MM.1S (cell line): ENCODE data around the gene FAM163A.

Source experiments
- DNase-seq: peaks from one replicate; pipeline ENCODE4 v3.0.0-alpha.2; 2015
- H2AFZ ChIP-seq: fragments of 300-600 bp; sonication (generic); 2 replicates; pipeline ENCODE4 v1.6.0; 2016; ENCODE audit warnings: antibody characterized with exemption, low read length
- H3F3A ChIP-seq: fragments of 300-600 bp; sonication (generic); 2 replicates; pipeline ENCODE4 v1.6.1; 2016; ENCODE audit warnings: mild to moderate bottlenecking, antibody characterized with exemption, low read length, moderate library complexity, mixed read lengths; ENCODE audit not compliant: insufficient read depth
- H3K27ac ChIP-seq: fragments of 300-600 bp; sonication (generic); 2 replicates; pipeline ENCODE4 v1.5.1; 2016; ENCODE audit warnings: mild to moderate bottlenecking, low read length
- H3K27me3 ChIP-seq: fragments of 300-600 bp; sonication (generic); replicated peaks from 2 replicates; pipeline ENCODE4 v1.6.0; 2016; ENCODE audit warnings: low read length; ENCODE audit not compliant: insufficient read depth
- H3K36me3 ChIP-seq: fragments of 300-600 bp; sonication (generic); replicated peaks from 2 replicates; pipeline ENCODE4 v1.6.1; 2016; ENCODE audit warnings: mild to moderate bottlenecking, low read length, mixed read lengths; ENCODE audit not compliant: insufficient read depth
- H3K4me1 ChIP-seq: fragments of 300-600 bp; sonication (generic); 2 replicates; pipeline ENCODE4 v1.6.1; 2016; ENCODE audit warnings: low read length, mixed read lengths
- H3K4me2 ChIP-seq: fragments of 300-600 bp; sonication (generic); 2 replicates; pipeline ENCODE4 v1.6.0; 2016; ENCODE audit warnings: low read depth, low read length
- H3K4me3 ChIP-seq: fragments of 300-600 bp; sonication (generic); 2 replicates; pipeline ENCODE4 v1.5.1; 2016; ENCODE audit warnings: low read length, mixed read lengths
- H3K79me2 ChIP-seq: fragments of 300-600 bp; sonication (generic); 2 replicates; pipeline ENCODE4 v1.6.1; 2016; ENCODE audit warnings: mixed run types, low read length, mixed read lengths
- H3K9ac ChIP-seq: fragments of 300-600 bp; sonication (generic); 2 replicates; pipeline ENCODE4 v1.6.1; 2016; ENCODE audit warnings: low read length, mixed read lengths
- H3K9me2 ChIP-seq: fragments of 300-600 bp; sonication (generic); replicated peaks from 2 replicates; pipeline ENCODE4 v1.6.1; 2016; ENCODE audit warnings: mild to moderate bottlenecking, low read length, mixed read lengths; ENCODE audit not compliant: insufficient read depth
- H3K9me3 ChIP-seq: fragments of 300-600 bp; sonication (generic); replicated peaks from 2 replicates; pipeline ENCODE4 v1.6.1; 2016; ENCODE audit warnings: mild to moderate bottlenecking, low read length, mixed read lengths; ENCODE audit not compliant: insufficient read depth
- H4K20me1 ChIP-seq: fragments of 300-600 bp; sonication (generic); 2 replicates; pipeline ENCODE4 v1.6.1; 2016; ENCODE audit warnings: mild to moderate bottlenecking, low read length, moderate library complexity, mixed read lengths; ENCODE audit not compliant: insufficient read depth
- EZH2 ChIP-seq: fragments of 300-600 bp; sonication (generic); optimal IDR thresholded peaks from 2 replicates; pipeline ENCODE3; 2017; ENCODE audit warnings: low read depth, mild to moderate bottlenecking, antibody characterized with exemption, low read length, mixed read lengths
- EZH2phosphoT487 ChIP-seq: fragments of 300-600 bp; sonication (generic); IDR thresholded peaks from 2 replicates; pipeline ENCODE4 v1.6.1; 2018; ENCODE audit warnings: antibody characterized with exemption, low read length
- TF ChIP-seq, protein P1 (sequence below): fragments of 300-600 bp; sonication (generic); IDR thresholded peaks from 2 replicates; pipeline ENCODE4 v1.5.1; 2016; ENCODE audit warnings: antibody characterized with exemption, low read length, mixed read lengths

The FAM163A gene

DNA sequence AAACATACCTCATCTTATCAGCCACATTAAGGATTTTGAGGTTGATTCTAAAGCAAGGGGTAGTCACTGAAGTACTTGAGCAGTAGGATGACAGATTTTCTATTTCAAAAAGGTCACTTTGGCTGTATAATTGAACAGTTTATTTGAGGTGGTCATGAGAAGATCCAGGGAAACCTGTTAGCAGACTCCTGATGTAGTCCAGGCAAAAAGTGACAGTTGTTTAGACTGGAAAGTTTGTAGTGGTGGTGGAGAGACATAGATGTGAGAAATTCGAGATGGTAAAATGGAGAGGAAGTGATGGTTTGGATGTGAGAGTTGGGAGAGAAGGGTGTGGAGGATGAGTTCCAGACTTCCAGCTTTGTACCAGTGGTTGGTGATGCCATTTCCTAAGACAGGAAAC lies 7.5 kb downstream of the FAM163A start:
- Histone ChIP-seq H3K79me2 (no peaks in the 10 kb centered on the region), H4K20me1 (no peaks in the 10 kb centered on the region), H3K27me3 (no peaks in the 10 kb centered on the region), H3K9ac (no peak overlapping the region), H3F3A (no peaks in the 10 kb centered on the region), H2AFZ (no peak overlapping the region), H3K4me2 (no peak overlapping the region), H3K9me3 (no peaks in the 10 kb centered on the region), H3K27ac (no peak overlapping the region), H3K4me3 (no peak overlapping the region), H3K4me1 (no peaks in the 10 kb centered on the region), H3K36me3 (no peaks in the 10 kb centered on the region), H3K9me2 (no peaks in the 10 kb centered on the region)
- TF ChIP-seq EZH2phosphoT487 (no peak), EZH2 (no peak)
- TF ChIP-seq, protein P1, sequence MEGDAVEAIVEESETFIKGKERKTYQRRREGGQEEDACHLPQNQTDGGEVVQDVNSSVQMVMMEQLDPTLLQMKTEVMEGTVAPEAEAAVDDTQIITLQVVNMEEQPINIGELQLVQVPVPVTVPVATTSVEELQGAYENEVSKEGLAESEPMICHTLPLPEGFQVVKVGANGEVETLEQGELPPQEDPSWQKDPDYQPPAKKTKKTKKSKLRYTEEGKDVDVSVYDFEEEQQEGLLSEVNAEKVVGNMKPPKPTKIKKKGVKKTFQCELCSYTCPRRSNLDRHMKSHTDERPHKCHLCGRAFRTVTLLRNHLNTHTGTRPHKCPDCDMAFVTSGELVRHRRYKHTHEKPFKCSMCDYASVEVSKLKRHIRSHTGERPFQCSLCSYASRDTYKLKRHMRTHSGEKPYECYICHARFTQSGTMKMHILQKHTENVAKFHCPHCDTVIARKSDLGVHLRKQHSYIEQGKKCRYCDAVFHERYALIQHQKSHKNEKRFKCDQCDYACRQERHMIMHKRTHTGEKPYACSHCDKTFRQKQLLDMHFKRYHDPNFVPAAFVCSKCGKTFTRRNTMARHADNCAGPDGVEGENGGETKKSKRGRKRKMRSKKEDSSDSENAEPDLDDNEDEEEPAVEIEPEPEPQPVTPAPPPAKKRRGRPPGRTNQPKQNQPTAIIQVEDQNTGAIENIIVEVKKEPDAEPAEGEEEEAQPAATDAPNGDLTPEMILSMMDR, result no peak
- DNase-seq, result no peak

DNA sequence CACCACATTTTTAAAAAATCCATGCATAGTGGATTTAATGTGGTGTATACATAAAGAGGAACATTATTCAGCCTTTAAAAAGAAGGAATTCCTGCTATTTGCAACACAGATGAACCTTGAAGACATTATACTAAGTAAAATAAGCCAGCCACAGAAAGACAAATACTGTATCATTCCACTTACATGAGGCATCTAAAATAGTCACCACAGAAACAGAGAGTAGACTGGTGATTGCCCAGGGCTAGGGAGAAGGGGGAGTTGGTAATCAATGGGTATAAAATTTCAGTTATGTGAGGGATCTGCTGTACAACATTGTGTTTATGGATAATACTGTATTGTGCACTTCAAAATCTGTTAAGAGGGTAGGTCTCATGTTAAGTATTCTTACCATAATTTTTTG lies 10.0 kb downstream of the FAM163A start:
- H3K27me3 ChIP-seq, result no peaks in the 10 kb centered on the region

DNA sequence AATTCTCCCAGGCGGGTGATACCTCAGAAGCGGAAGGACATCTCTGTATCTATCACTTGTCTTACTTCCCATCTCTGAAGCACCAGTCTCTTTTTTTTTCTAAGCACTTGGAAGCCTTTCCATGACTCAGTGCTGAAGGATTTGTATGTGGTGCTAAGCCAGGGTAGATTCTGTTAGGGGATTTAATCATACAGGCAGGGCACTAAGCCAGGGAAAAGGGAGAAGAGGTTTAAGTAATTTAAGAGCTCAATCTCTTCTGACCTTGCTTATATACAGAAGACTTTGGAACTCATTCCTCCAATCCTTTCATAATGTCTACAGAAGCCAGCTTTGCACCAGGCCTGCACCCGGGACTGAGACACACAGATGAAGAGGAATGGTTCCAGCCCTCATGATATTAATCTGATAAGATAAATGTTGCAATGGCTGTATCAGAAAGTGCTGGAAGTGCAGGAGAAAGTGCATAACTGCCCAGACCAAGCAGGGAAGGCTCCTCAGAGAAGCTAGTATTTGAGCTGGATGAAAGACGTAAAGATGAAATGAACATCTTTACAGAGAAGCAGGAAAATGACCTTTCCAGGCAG lies 11.0 kb downstream of the FAM163A start:
- Histone ChIP-seq H2AFZ (no peak overlapping the region), H3K4me2 (no peak overlapping the region), H3K36me3 (no peaks in the 10 kb centered on the region), H3K9ac (no peak overlapping the region), H3K27me3 (no peaks in the 10 kb centered on the region), H4K20me1 (no peaks in the 10 kb centered on the region), H3K9me3 (no peaks in the 10 kb centered on the region), H3K4me3 (no peak overlapping the region), H3K79me2 (no peaks in the 10 kb centered on the region), H3K27ac (no peak overlapping the region), H3K4me1 (no peaks in the 10 kb centered on the region), H3K9me2 (no peaks in the 10 kb centered on the region), H3F3A (no peaks in the 10 kb centered on the region)
- no peak for TF ChIP-seq EZH2phosphoT487
- TF ChIP-seq EZH2, result no peak
- TF ChIP-seq, protein P1, result no peak
- no peak for DNase-seq

More for the DNA sequence above, 10.0 kb downstream of the FAM163A start:
- no peak overlapping the region for H3K27ac ChIP-seq
- TF ChIP-seq, protein P1, result no peak
- TF ChIP-seq EZH2phosphoT487 (no peak), EZH2 (no peak)
- H3K9me2 ChIP-seq, result no peaks in the 10 kb centered on the region
- H3K4me1 ChIP-seq, result no peaks in the 10 kb centered on the region
- H3K9ac ChIP-seq, result no peak overlapping the region
- no peaks in the 10 kb centered on the region for H4K20me1 ChIP-seq
- H3K9me3 ChIP-seq, result no peaks in the 10 kb centered on the region
- H3K4me3 ChIP-seq, result no peak overlapping the region
- no peak overlapping the region for H3K4me2 ChIP-seq
- no peaks in the 10 kb centered on the region for H3K79me2 ChIP-seq
- DNase-seq, result no peak
- H2AFZ ChIP-seq, result no peak overlapping the region
- no peaks in the 10 kb centered on the region for H3K36me3 ChIP-seq
- no peaks in the 10 kb centered on the region for H3F3A ChIP-seq
